Epithelial cell of esophagus (primary cell): ENCODE measurements around the gene RACGAP1.
A peak's percentile ranks its signal among the peaks of the same experiment; 100 is the strongest.

Experiments used
- DNase-seq: peaks from one replicate; pipeline ENCODE4 v3.0.0; 2010; ENCODE audit warnings: low read depth
- H3K4me3 ChIP-seq: 2 replicates; pipeline ENCODE4 v1.5.1; 2011; ENCODE audit warnings: mild to moderate bottlenecking, low read length, control low read depth
- CTCF ChIP-seq: IDR thresholded peaks from 2 replicates; pipeline ENCODE4 v1.5.1; 2011; ENCODE audit warnings: low read depth, mild to moderate bottlenecking, low read length, control low read depth, inconsistent platforms; ENCODE audit not compliant: insufficient read depth; ENCODE audit errors: missing control alignments

The RACGAP1 gene

GRCh38 chr12:49969027-49969426, 56.3 kb downstream of the RACGAP1 start:
- TF ChIP-seq CTCF: no peak
- DNase-seq: no peak
- no peak overlapping the region for H3K4me3 ChIP-seq

- no peak for DNase-seq
- no peak for TF ChIP-seq CTCF
- H3K4me3 ChIP-seq: no peak overlapping the region
These were observed 56.8 kb downstream of the RACGAP1 start for GRCh38 chr12:49968471-49968870.

DNA sequence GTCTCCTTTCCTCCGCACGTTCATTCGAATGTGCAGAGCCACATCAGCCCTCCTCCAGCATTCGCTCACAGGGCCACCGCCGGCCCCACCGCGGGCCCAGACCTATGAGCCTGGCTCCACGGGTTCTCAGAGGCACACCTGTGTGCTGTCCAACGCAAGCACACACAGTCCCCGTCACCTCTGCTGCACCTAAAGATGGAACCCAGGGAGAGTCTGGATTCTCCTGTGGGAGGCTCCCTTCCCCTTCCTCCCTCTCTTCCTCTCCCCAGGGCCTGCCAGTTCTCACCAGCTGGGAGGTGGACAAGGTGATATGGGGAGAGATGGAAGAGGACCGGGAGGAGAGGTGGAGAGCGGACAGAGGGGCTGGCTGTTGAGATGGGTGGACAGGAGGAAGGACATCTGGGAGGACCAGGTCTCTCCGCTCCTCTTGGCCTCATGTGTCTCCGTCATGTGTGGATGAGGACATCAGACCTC, 57.5 kb downstream of the RACGAP1 start:
- no peak for TF ChIP-seq CTCF
- DNase-seq: no peak
- H3K4me3 ChIP-seq: peak overlapping the region; percentile 54

GRCh38 chr12:49967042-49967776, 58.1 kb downstream of the RACGAP1 start:
- peak; percentile 86 for TF ChIP-seq CTCF
- H3K4me3 ChIP-seq: peak overlapping the region; percentile 54
- peak; percentile 89 for DNase-seq

- no peak for DNase-seq
- no peak for TF ChIP-seq CTCF
- no peak overlapping the region for H3K4me3 ChIP-seq
These were observed 58.7 kb downstream of the RACGAP1 start for GRCh38 chr12:49966511-49967041.

DNA sequence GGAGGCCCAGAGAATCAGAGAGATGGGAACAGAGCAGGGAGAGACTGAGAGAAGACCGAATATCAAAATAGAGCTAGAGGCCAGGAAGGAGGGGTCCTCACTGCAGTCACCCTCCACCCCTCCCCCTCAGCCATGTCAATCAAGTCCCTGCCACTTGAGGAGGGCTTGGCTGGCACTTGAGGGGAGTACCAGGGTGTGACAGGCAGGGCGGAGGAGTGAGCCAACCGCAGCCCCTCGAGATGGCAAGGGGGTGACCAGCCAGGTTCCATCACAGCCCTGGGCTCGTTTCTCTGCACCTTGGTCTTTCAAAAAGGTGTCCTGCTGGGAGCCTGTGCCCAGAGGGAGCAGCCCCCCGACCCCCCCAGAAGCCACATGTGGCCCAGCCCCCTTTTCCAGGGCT, 59.5 kb downstream of the RACGAP1 start:
- H3K4me3 ChIP-seq: no peak overlapping the region
- no peak for TF ChIP-seq CTCF
- no peak for DNase-seq
